Retina (tissue), 1 donor: ENCODE measurements around the gene PCDHGB5.
"Not testable (repeated sequence)": the region's sequence is repeated elsewhere in the genome, so short reads cannot be mapped to it uniquely, and the experiment has no call there.

ENCODE experiments used
- DNase-seq: peaks from one replicate; pipeline ENCODE4 v3.0.0-alpha.2; 2016

Gene PCDHGB5

DNA sequence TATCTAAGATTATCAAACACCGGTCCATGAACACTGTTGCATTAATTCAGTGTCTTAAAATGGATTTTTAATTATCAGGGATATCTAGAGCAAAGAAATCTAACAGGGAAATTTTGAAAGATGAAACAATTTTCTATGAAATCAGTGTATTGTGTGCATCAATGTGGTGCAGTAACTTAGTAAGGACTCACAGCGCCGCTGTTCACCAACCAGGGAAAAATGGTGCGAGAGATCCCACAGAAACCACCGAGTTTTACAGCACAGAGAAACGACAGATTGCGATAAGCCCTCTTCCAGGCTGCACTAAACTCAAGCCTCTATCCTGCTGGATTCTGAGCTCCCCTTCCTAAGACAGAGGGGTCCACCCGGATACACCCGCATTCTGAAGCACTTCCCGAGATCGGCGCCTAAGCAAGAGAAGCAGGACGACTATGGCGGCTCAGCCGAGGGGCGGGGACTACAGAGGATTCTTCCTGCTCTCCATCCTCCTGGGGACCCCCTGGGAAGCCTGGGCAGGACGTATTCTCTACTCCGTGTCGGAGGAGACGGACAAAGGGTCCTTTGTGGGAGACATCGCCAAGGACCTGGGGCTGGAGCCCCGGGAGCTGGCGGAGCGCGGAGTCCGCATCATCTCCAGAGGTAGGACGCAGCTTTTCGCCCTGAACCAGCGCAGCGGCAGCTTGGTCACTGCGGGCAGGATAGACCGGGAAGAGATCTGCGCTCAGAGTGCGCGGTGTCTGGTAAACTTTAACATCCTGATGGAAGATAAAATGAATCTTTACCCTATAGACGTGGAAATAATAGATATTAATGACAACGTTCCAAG lies 15.1 kb upstream of the PCDHGB5 start, which contains the start of gene PCDHGA7:
Gene PCDHGA7 (plus strand): TSS at position 274 of the 826 bp plus-strand sequence. CDS start 158 bp downstream, at position 432.
- DNase-seq, result no peak

GRCh38 chr5:141383345-141383744 lies 14.4 kb upstream of the PCDHGB5 start:
- no peak for DNase-seq

DNA sequence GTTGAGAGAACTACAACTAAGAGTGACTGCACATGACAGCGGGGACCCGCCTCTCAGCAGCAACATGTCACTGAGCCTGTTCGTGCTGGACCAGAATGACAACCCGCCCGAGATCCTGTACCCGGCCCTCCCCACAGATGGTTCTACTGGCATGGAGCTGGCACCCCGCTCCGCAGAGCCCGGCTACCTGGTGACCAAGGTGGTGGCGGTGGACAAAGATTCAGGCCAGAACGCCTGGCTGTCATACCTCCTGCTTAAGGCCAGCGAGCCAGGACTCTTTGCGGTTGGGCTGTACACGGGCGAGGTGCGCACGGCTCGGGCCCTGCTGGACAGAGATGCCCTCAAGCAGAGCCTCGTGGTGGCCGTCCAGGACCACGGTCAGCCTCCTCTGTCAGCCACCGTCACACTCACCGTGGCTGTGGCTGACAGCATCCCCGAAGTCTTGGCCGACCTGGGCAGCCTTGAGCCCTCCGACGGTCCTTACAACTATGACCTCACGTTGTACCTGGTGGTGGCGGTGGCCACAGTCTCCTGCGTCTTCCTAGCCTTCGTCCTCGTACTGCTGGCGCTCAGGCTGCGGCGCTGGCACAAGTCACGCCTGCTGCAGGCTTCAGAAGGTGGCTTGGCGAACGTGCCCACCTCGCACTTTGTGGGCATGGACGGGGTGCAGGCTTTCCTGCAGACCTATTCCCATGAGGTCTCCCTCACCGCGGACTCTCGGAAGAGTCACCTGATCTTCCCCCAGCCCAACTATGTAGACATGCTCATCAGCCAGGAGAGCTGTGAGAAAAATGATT lies 13.1 kb upstream of the PCDHGB5 start:
- no peak for DNase-seq

- peak; percentile 22 for DNase-seq
These were observed 10.0 kb upstream of the PCDHGB5 start, which contains the start of gene PCDHGB4 for GRCh38 chr5:141387557-141388311. Gene PCDHGB4 (plus strand): TSS chr5:141387698. CDS start chr5:141387885, 187 bp downstream.

DNA sequence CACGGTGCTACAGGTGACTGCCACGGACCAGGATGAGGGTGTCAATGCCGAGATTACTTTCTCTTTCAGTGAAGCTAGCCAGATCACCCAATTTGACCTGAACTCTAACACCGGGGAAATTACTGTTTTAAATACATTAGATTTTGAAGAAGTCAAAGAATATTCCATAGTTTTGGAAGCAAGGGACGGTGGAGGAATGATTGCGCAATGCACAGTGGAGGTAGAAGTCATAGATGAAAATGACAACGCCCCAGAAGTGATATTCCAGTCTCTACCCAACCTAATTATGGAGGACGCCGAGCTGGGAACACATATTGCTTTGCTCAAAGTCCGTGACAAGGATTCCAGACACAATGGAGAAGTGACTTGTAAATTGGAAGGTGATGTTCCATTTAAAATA lies 9.1 kb upstream of the PCDHGB5 start:
- DNase-seq, result no peak

DNA sequence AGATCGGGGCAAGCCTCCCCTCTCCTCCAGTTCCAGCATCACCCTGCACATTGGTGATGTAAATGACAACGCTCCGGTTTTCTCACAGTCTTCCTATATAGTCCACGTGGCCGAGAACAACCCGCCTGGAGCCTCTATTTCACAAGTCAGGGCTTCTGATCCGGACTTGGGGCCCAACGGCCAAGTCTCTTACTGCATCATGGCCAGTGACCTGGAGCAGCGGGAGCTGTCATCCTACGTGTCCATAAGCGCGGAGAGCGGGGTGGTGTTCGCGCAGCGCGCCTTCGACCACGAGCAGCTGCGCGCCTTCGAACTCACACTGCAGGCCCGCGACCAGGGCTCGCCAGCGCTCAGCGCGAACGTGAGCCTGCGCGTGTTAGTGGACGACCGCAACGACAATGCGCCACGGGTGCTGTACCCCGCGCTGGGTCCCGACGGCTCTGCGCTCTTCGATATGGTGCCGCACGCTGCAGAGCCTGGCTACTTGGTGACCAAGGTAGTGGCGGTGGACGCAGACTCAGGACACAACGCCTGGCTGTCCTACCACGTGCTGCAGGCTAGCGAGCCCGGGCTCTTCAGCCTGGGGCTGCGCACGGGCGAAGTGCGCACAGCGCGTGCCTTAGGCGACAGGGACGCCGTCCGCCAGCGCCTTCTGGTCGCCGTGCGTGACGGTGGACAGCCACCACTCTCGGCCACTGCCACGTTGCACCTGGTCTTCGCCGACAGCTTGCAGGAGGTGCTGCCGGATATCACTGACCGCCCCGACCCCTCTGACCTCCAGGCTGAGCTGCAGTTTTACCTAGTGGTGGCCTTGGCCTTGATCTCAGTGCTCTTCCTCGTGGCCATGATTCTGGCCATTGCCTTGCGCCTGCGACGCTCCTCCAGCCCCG lies 8.3 kb upstream of the PCDHGB5 start:
- DNase-seq, result no peak

- DNase-seq, result no peak
These were observed 5.1 kb upstream of the PCDHGB5 start, which contains the start of gene PCDHGA8 for GRCh38 chr5:141392429-141393198. Gene PCDHGA8 (plus strand): TSS chr5:141392633. CDS start chr5:141392814, 181 bp downstream.

DNA sequence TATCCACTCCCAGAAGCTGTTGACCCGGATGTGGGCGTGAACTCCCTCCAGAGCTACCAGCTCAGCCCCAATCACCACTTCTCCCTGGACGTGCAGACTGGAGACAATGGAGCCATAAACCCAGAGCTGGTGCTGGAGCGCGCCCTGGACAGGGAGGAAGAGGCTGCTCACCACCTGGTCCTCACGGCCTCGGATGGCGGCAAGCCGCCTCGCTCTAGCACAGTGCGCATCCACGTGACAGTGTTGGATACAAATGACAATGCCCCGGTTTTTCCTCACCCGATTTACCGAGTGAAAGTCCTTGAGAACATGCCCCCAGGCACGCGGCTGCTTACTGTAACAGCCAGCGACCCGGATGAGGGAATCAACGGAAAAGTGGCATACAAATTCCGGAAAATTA lies 4.5 kb upstream of the PCDHGB5 start:
- no peak for DNase-seq

- not testable (repeated sequence) for DNase-seq
These were observed 3.2 kb upstream of the PCDHGB5 start for GRCh38 chr5:141394401-141395187.

DNA sequence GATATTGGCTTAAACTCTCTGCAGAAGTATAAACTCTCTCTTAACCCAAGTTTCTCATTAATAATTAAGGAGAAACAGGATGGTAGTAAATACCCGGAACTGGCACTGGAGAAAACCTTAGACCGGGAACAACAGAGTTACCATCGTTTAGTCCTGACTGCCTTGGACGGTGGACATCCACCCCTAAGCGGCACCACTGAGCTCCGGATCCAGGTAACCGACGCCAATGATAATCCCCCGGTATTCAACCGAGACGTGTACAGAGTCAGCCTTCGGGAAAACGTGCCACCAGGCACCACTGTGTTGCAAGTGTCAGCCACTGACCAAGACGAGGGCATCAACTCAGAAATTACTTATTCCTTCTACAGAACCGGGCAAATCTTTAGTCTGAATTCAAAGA lies 861 bp downstream of the PCDHGB5 start:
- DNase-seq, result no peak

DNA sequence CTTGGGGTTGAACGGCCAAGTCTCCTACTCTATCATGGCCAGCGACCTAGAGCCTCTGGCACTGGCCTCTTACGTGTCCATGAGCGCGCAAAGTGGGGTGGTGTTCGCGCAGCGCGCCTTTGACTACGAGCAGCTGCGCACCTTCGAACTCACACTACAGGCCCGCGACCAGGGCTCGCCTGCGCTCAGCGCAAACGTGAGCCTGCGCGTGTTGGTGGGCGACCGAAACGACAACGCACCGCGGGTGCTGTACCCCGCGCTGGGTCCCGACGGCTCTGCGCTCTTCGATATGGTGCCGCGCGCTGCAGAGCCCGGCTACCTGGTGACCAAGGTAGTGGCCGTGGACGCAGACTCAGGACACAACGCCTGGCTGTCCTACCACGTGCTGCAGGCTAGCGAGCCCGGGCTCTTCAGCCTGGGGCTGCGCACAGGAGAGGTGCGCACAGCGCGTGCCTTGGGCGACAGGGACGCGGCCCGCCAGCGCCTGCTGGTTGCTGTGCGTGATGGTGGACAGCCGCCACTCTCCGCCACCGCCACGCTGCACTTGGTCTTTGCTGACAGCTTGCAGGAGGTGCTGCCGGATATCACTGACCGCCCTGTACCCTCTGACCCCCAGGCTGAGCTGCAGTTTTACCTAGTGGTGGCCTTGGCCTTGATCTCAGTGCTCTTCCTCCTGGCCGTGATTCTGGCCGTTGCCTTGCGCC lies 2.0 kb downstream of the PCDHGB5 start:
- no peak for DNase-seq

GRCh38 chr5:141402553-141403243 lies 5.0 kb downstream of the PCDHGB5 start, which contains the start of gene PCDHGA9:
Gene PCDHGA9 (plus strand): TSS chr5:141402778. CDS start chr5:141402953, 175 bp downstream.
- DNase-seq, result no peak

DNA sequence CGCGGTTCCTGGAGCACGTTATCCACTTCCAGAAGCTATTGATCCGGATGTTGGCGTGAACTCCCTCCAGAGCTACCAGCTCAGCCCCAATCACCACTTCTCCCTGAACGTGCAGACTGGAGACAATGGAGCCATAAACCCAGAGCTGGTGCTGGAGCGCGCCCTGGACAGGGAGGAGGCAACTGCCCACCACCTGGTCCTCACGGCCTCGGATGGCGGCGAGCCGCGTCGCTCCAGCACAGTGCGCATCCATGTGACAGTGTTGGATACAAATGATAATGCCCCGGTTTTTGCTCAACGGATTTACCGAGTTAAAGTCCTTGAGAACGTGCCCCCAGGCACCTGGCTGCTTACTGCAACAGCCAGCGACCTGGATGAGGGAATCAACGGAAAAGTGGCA lies 5.6 kb downstream of the PCDHGB5 start:
- no peak for DNase-seq

- DNase-seq, result peak; percentile 72
These were observed 10.2 kb downstream of the PCDHGB5 start, which contains the start of gene PCDHGB6 for GRCh38 chr5:141407790-141408505. Gene PCDHGB6 (plus strand): TSS chr5:141408021. CDS start chr5:141408203, 182 bp downstream.

- no peak for DNase-seq
These were observed 12.0 kb downstream of the PCDHGB5 start for GRCh38 chr5:141409598-141410306.

DNA sequence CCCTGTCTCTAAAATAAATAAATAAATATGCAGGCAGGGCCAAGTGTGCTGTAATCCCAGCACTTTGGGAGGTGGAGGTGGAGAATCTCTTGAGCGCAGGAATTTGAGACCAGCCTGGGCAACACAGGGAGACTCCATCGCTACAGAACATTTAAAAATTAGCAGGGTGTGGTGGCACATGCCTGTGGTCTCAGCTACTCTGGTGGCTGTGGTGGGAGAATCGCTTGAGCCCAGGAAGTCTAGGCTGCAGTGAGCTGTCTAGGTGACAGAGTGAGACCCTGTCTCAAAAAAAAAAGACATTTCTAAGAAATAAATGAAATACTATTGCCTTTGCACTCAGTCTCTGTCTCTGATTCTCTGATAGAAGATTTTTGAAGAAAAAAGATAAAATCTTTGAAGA lies 13.8 kb downstream of the PCDHGB5 start:
- no peak for DNase-seq

GRCh38 chr5:141412854-141413539 lies 15.2 kb downstream of the PCDHGB5 start, which contains the start of gene PCDHGA10:
Gene PCDHGA10 (plus strand): TSS chr5:141412987. CDS start chr5:141413176, 189 bp downstream.
- peak; percentile 39 for DNase-seq
